ENCODE results near the gene MAPK4.
"Not testable (repeated sequence)": the region's sequence is repeated elsewhere in the genome, so short reads cannot be mapped to it uniquely, and the experiment has no call there.

MAPK4 gene

DNA sequence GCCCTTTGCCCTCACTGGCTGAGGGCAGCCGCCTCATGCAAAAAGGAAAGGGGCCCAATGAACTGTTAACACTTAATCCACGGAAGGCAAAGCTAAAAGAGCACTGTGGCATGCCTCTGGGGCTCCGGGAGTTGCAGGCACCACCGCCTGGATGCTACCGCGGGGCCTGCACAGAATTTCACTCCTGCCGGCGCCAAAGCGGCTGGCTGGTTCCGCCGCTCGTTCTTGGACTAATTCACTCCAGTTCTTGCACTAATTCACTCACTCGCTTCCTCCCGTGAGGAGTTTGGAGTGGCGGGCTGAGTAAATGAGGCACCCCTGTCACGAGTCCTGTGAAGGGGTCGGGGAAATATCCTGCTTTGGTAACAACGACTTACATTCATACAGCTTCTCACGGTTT lies 14.0 kb upstream of the MAPK4 start:
- TF ChIP-seq SUZ12 (IDR thresholded peaks at IDR 0.05; ENCODE audit: extremely low read depth, insufficient read depth, insufficient read length), result no peak
- no peak for TF ChIP-seq YY1 (IDR thresholded peaks at IDR 0.05; ENCODE audit: insufficient read depth, insufficient read length)
- TF ChIP-seq ZNF274 (IDR thresholded peaks at IDR 0.05; ENCODE audit: low read depth, low read length), result no peak

DNA sequence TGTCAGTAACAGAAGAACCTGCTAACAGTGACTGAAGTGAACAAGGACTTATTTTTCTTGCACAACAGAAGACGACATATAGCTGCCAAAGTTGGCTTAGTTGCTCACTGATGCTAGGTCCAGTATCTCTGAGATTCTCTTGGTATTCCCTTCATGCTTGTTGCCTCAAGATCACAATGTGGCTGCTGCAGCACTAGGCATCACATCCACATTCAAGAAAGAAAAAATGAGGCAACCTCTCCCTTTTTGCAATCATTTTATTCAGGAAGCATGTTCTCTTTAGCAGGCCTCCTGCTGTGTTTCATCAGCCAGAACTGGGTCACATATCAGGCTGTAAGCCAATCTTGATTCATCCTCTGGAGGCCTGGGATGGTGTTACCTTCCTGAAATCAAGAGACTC lies 11.7 kb upstream of the MAPK4 start:
- Histone ChIP-seq H3K27me3 (ENCODE audit: insufficient read depth, insufficient read length) (no peaks in the 10 kb centered on the region), H3K4me3 (ENCODE audit: insufficient read length, low read depth) (no peak overlapping the region), H3K9me3 (ENCODE audit: insufficient read depth, low read length) (no peaks in the 10 kb centered on the region), H3K9ac (ENCODE audit: insufficient read length, low read depth) (no peak overlapping the region), H3K36me3 (ENCODE audit: insufficient read depth, insufficient read length, low read length) (no peaks in the 10 kb centered on the region), H3K4me1 (ENCODE audit: insufficient read depth, insufficient read length) (no peaks in the 10 kb centered on the region)
- no peak for DNase-seq (ENCODE audit: low read depth, low spot score)
- no peak for TF ChIP-seq ZNF274 (IDR thresholded peaks at IDR 0.05; ENCODE audit: low read depth, low read length)
- no peak for TF ChIP-seq SUZ12 (IDR thresholded peaks at IDR 0.05; ENCODE audit: extremely low read depth, insufficient read depth, insufficient read length)
- no peak for TF ChIP-seq YY1 (IDR thresholded peaks at IDR 0.05; ENCODE audit: insufficient read depth, insufficient read length)

More for the DNA sequence above, 14.0 kb upstream of the MAPK4 start:
- H3K27me3 ChIP-seq (ENCODE audit: insufficient read depth, insufficient read length), result no peaks in the 10 kb centered on the region
- H3K9me3 ChIP-seq (ENCODE audit: insufficient read depth, low read length), result no peaks in the 10 kb centered on the region
- no peak for DNase-seq (ENCODE audit: low read depth, low spot score)
- H3K4me3 ChIP-seq (ENCODE audit: insufficient read length, low read depth), result no peak overlapping the region
- no peaks in the 10 kb centered on the region for H3K4me1 ChIP-seq (ENCODE audit: insufficient read depth, insufficient read length)
- H3K9ac ChIP-seq (ENCODE audit: insufficient read length, low read depth), result no peak overlapping the region
- H3K36me3 ChIP-seq (ENCODE audit: insufficient read depth, insufficient read length, low read length), result no peaks in the 10 kb centered on the region

DNA sequence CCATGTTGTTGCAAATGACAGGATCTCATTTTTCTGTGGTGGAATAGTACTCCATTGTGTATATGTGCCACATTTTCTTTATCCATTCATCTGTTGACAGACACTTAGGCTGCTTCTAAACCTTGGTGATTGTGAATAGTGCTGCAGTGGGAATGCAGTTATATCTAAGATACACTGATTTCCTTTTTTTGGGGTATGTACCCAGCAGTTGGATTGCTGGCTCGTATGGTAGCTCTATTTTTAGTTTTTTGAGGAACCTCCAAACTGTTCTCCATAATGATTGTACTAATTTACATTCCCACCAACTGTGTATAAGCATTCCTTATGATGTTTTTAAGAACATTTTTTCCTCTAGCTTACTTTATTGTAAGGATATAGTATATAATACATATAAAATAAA lies 8.2 kb upstream of the MAPK4 start:
- H3K9me3 ChIP-seq (ENCODE audit: insufficient read depth, low read length); H3K27me3 ChIP-seq (ENCODE audit: insufficient read depth, insufficient read length); H3K9ac ChIP-seq (ENCODE audit: insufficient read length, low read depth); H3K4me1 ChIP-seq (ENCODE audit: insufficient read depth, insufficient read length); H3K36me3 ChIP-seq (ENCODE audit: insufficient read depth, insufficient read length, low read length); H3K4me3 ChIP-seq (ENCODE audit: insufficient read length, low read depth); DNase-seq (ENCODE audit: low read depth, low spot score): not testable (repeated sequence)

DNA sequence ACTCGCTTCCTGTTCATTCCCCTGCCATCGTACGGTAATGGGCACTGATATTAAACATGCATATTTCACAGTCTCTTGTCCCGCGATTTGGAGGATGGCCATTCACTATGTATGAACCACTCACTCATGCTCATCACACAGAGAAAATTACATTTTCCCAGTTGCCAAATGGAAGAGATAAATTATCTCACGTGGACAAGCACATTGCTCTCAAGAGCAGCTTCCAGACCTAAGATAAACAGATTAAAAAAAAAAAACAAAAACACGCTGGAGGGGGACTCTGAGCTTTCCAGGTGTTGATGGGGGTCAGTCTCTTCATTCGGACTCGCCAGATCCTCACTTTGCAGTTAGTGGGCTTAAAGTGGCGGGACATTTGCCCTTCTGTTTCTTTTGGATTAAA lies 1.7 kb upstream of the MAPK4 start:
- H3K4me1 ChIP-seq (ENCODE audit: insufficient read depth, insufficient read length), result no peaks in the 10 kb centered on the region
- H3K9ac ChIP-seq (ENCODE audit: insufficient read length, low read depth), result no peak overlapping the region
- peaks cover 3% of the 10 kb centered on the region; the same call in 1 of the 2 replicates for H3K9me3 ChIP-seq (ENCODE audit: insufficient read depth, low read length)
- no peak overlapping the region for H3K4me3 ChIP-seq (ENCODE audit: insufficient read length, low read depth)
- DNase-seq (ENCODE audit: low read depth, low spot score), result no peak
- peaks cover 54% of the 10 kb centered on the region for H3K27me3 ChIP-seq (ENCODE audit: insufficient read depth, insufficient read length)
- TF ChIP-seq SUZ12 (IDR thresholded peaks at IDR 0.05; ENCODE audit: extremely low read depth, insufficient read depth, insufficient read length) (no peak), YY1 (IDR thresholded peaks at IDR 0.05; ENCODE audit: insufficient read depth, insufficient read length) (no peak), ZNF274 (IDR thresholded peaks at IDR 0.05; ENCODE audit: low read depth, low read length) (no peak)
- H3K36me3 ChIP-seq (ENCODE audit: insufficient read depth, insufficient read length, low read length), result no peaks in the 10 kb centered on the region

DNA sequence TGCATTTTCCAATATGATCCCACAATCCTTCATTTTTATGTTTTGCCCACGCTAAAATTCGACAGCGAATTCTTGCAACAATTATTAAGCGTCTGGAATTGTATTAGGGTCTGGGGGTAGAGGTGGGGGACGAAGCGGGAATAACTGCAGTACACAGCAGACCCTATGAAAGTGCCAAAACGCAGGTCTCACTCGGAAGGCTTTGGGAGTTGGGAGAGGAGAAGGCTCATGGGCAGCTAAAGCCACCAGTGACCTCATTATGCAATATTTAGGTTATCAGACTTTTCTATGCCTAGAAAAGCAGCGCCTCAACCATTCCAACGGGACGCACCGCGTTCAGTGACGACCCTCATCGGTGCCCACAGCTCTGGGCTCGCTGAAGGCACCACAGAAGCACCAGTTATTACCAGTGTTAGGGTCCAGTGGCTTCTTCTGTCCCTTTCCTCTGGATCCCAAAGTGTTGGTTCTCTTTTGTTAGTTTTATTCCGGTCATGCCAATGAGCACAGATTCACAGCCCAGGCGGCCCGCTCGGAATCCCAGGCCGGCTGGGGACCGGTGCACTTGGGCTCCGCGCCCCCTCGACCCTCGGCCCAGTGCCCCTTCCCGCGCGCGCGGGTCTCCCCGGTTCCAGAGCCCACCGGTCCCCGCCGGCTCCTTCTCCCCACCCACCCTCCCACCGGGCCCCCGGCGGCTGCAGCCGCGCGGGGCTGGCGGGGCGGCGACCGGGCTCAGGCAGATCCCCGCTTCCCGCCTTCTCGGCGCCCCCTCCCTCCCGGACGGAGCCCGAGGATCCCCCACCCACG lies 737 bp upstream of the MAPK4 start:
- Histone ChIP-seq H3K4me1 (ENCODE audit: insufficient read depth, insufficient read length) (no peaks in the 10 kb centered on the region), H3K4me3 (ENCODE audit: insufficient read length, low read depth) (peak overlapping the region; percentile 43), H3K9me3 (ENCODE audit: insufficient read depth, low read length) (peaks cover 3% of the 10 kb centered on the region; the same call in 1 of the 2 replicates), H3K9ac (ENCODE audit: insufficient read length, low read depth) (peak overlapping the region; percentile 81), H3K27me3 (ENCODE audit: insufficient read depth, insufficient read length) (peaks cover 54% of the 10 kb centered on the region), H3K36me3 (ENCODE audit: insufficient read depth, insufficient read length, low read length) (no peaks in the 10 kb centered on the region)
- DNase-seq (ENCODE audit: low read depth, low spot score), result no peak
- TF ChIP-seq SUZ12 (IDR thresholded peaks at IDR 0.05; ENCODE audit: extremely low read depth, insufficient read depth, insufficient read length) (no peak), ZNF274 (IDR thresholded peaks at IDR 0.05; ENCODE audit: low read depth, low read length) (no peak), YY1 (IDR thresholded peaks at IDR 0.05; ENCODE audit: insufficient read depth, insufficient read length) (no peak)

- Histone ChIP-seq H3K4me3 (ENCODE audit: insufficient read length, low read depth) (peak overlapping the region; percentile 60), H3K9me3 (ENCODE audit: insufficient read depth, low read length) (no peaks in the 10 kb centered on the region; the same call in 1 of the 2 replicates), H3K27me3 (ENCODE audit: insufficient read depth, insufficient read length) (peaks cover 54% of the 10 kb centered on the region), H3K36me3 (ENCODE audit: insufficient read depth, insufficient read length, low read length) (no peaks in the 10 kb centered on the region), H3K9ac (ENCODE audit: insufficient read length, low read depth) (peak overlapping the region; percentile 76), H3K4me1 (ENCODE audit: insufficient read depth, insufficient read length) (no peaks in the 10 kb centered on the region)
- DNase-seq (ENCODE audit: low read depth, low spot score), result no peak
- TF ChIP-seq SUZ12 (IDR thresholded peaks at IDR 0.05; ENCODE audit: extremely low read depth, insufficient read depth, insufficient read length), result no peak
- TF ChIP-seq YY1 (IDR thresholded peaks at IDR 0.05; ENCODE audit: insufficient read depth, insufficient read length), result no peak
- TF ChIP-seq ZNF274 (IDR thresholded peaks at IDR 0.05; ENCODE audit: low read depth, low read length), result no peak
Observed at GRCh38 chr18:50560681-50561629, 1.1 kb downstream of the MAPK4 start.

DNA sequence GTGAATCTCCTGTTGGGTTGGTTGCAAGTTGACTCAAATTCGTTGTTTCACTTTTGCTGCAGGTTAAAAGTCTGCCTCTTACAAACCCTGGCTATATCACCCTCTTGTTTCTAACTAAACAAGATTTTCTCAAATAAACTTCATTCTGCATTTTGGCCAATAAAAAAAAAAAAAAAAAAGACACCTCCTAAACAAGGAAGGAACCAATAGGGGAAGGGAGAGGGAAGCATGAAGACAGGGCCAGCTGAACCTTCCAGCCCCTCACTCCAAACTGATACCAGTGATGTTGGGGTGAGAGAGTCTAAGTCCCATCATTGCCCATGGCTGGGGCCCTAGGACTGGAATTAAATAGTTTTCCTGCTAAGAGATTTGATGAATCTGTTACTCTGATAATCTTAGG lies 2.4 kb downstream of the MAPK4 start:
- not testable (repeated sequence) for H3K4me1 ChIP-seq (ENCODE audit: insufficient read depth, insufficient read length); H3K4me3 ChIP-seq (ENCODE audit: insufficient read length, low read depth); H3K9ac ChIP-seq (ENCODE audit: insufficient read length, low read depth); H3K9me3 ChIP-seq (ENCODE audit: insufficient read depth, low read length); DNase-seq (ENCODE audit: low read depth, low spot score); H3K36me3 ChIP-seq (ENCODE audit: insufficient read depth, insufficient read length, low read length)
- H3K27me3 ChIP-seq (ENCODE audit: insufficient read depth, insufficient read length), result peaks cover 47% of the 10 kb centered on the region

Data from NT2/D1 (cell line).